Naive B cell (primary cell): Measurements from ENCODE around the gene RABGAP1L. TPM values are rescaled to one million over a fixed set of nuclear protein-coding genes. Genes with fewer than 3 reads are reported as not detected.

Source experiments
- ATAC-seq, 2 donors: fragments of 150-1000 bp; cut with Tn5 transposase; 2 replicates each; pipeline ENCODE4 v1.10.0; 2021; ENCODE audit warnings: low read depth in 2 of 2, mild to moderate bottlenecking in 2 of 2, moderate library complexity in 2 of 2
- DNase-seq: peaks from one replicate; pipeline ENCODE4 v3.0.0; 2022
- H3K27ac Mint-ChIP-seq, 6 donors: one replicate each; pipeline ENCODE4 v1.8.0; 2020 to 2022; ENCODE audit warnings: mild to moderate bottlenecking in 6 of 6, mixed read lengths in 6 of 6, moderate library complexity in 5 of 6, inconsistent platforms in 2 of 6
- H3K27me3 Mint-ChIP-seq, 3 donors: one replicate each; pipeline ENCODE4 v1.8.0; 2021 to 2022; ENCODE audit warnings: mixed read lengths in 3 of 3, mild to moderate bottlenecking in 1 of 3
- H3K36me3 Mint-ChIP-seq, 2 donors: one replicate each; pipeline ENCODE4 v1.8.0; 2020 to 2022; ENCODE audit warnings: mixed read lengths in 2 of 2, inconsistent platforms in 1 of 2, mild to moderate bottlenecking in 1 of 2
- H3K4me1 Mint-ChIP-seq, 3 donors: one replicate each; pipeline ENCODE4 v1.8.0; 2020 to 2022; ENCODE audit warnings: mixed read lengths in 3 of 3, inconsistent platforms in 1 of 3, mild to moderate bottlenecking in 1 of 3, moderate library complexity in 1 of 3
- H3K4me3 Mint-ChIP-seq, 8 donors: one replicate each; pipeline ENCODE4 v1.8.0; 2020 to 2022; ENCODE audit warnings: mild to moderate bottlenecking in 8 of 8, mixed read lengths in 8 of 8, moderate library complexity in 8 of 8, inconsistent platforms in 2 of 8
- H3K9me3 Mint-ChIP-seq, 7 donors: one replicate each; pipeline ENCODE4 v1.8.0; 2020 to 2022; ENCODE audit warnings: mixed read lengths in 7 of 7, mild to moderate bottlenecking in 5 of 7, inconsistent platforms in 2 of 7, moderate library complexity in 1 of 7
- polyA plus RNA-seq, 6 donors: library from polyadenylated mRNA; unstranded; fragments of 300-500 nt; fragmentation: Illumina TruSeq; gene quantifications; one replicate each; pipeline ENCODE4 v1.2.3, GENCODE V29; 2021; ENCODE audit warnings: low read depth in 6 of 6

The RABGAP1L gene
- polyA plus RNA-seq, 6 donors from 2014 or later: 24.0 to 90.2 (median 79.0) TPM

- DNase-seq (no peak), ATAC-seq (no peak)
- H3K9me3 Mint-ChIP-seq: peaks cover 0 to 5% (median 1%) of the 10 kb centered on the region in 7 donors
- H3K36me3 Mint-ChIP-seq: peaks cover 7 to 8% of the 10 kb centered on the region in 2 donors
- no peak overlapping the region for H3K4me3 Mint-ChIP-seq
- peaks cover 0 to 4% (median 3%) of the 10 kb centered on the region in 3 donors for H3K4me1 Mint-ChIP-seq
- H3K27ac Mint-ChIP-seq: no peak overlapping the region
- H3K27me3 Mint-ChIP-seq: no peaks in the 10 kb centered on the region
These were observed 274.1 kb downstream of the RABGAP1L start for GRCh38 chr1:174433451-174433850.

- no peaks in the 10 kb centered on the region for H3K27me3 Mint-ChIP-seq
- no peak overlapping the region for H3K4me3 Mint-ChIP-seq
- H3K9me3 Mint-ChIP-seq: no peaks in the 10 kb centered on the region
- DNase-seq (no peak), ATAC-seq (no peak)
- peak overlapping the region in 2 of 6 donors; percentile 39 to 69 for H3K27ac Mint-ChIP-seq
- H3K36me3 Mint-ChIP-seq: peaks cover 0 to 9% of the 10 kb centered on the region in 2 donors
- peaks cover 10 to 16% (median 13%) of the 10 kb centered on the region in 3 donors for H3K4me1 Mint-ChIP-seq
These were observed 286.0 kb downstream of the RABGAP1L start for GRCh38 chr1:174445351-174445750.

GRCh38 chr1:174445817-174446216, 286.5 kb downstream of the RABGAP1L start:
- Mint-ChIP-seq H3K36me3 (peaks cover 0 to 9% of the 10 kb centered on the region in 2 donors), H3K27ac (no peak overlapping the region), H3K4me3 (no peak overlapping the region), H3K9me3 (no peaks in the 10 kb centered on the region), H3K27me3 (no peaks in the 10 kb centered on the region), H3K4me1 (peaks cover 10 to 16% (median 13%) of the 10 kb centered on the region in 3 donors)
- DNase-seq (no peak), ATAC-seq (no peak)

GRCh38 chr1:174447866-174448530, 288.7 kb downstream of the RABGAP1L start, which contains the start of gene GPR52:
GPR52 (plus strand) TSS chr1:174447964; CDS start chr1:174448112, 148 bp downstream.
- Mint-ChIP-seq H3K36me3 (peaks cover 0 to 9% of the 10 kb centered on the region in 2 donors), H3K9me3 (no peaks in the 10 kb centered on the region), H3K27ac (peak within 1 kb of the TSS in 2 of 6 donors; percentile 9 to 61), H3K27me3 (no peaks in the 10 kb centered on the region), H3K4me3 (no peak within 1 kb of the TSS), H3K4me1 (peaks cover 9 to 16% (median 10%) of the 10 kb centered on the region in 3 donors)
- DNase-seq: no peak
- no peak for ATAC-seq

- Mint-ChIP-seq H3K27ac (peak overlapping the region in 1 of 6 donors; percentile 61), H3K36me3 (peaks cover 0 to 9% of the 10 kb centered on the region in 2 donors), H3K27me3 (no peaks in the 10 kb centered on the region), H3K9me3 (no peaks in the 10 kb centered on the region), H3K4me1 (peaks cover 9 to 16% (median 10%) of the 10 kb centered on the region in 3 donors), H3K4me3 (no peak overlapping the region)
- ATAC-seq: no peak
- no peak for DNase-seq
These were observed 289.2 kb downstream of the RABGAP1L start for GRCh38 chr1:174448531-174448883.

GRCh38 chr1:174448974-174449373, 289.7 kb downstream of the RABGAP1L start:
- no peaks in the 10 kb centered on the region for H3K27me3 Mint-ChIP-seq
- no peak overlapping the region for H3K27ac Mint-ChIP-seq
- H3K4me1 Mint-ChIP-seq: peaks cover 9 to 16% (median 10%) of the 10 kb centered on the region in 3 donors
- no peak overlapping the region for H3K4me3 Mint-ChIP-seq
- no peaks in the 10 kb centered on the region for H3K9me3 Mint-ChIP-seq
- peaks cover 0 to 9% of the 10 kb centered on the region in 2 donors for H3K36me3 Mint-ChIP-seq
- ATAC-seq: no peak
- no peak for DNase-seq

- H3K9me3 Mint-ChIP-seq: no peaks in the 10 kb centered on the region
- no peak overlapping the region for H3K27ac Mint-ChIP-seq
- H3K4me3 Mint-ChIP-seq: no peak overlapping the region
- no peaks in the 10 kb centered on the region for H3K27me3 Mint-ChIP-seq
- peaks cover 0 to 9% of the 10 kb centered on the region in 2 donors for H3K36me3 Mint-ChIP-seq
- H3K4me1 Mint-ChIP-seq: peaks cover 2 to 8% (median 4%) of the 10 kb centered on the region in 3 donors
- DNase-seq (no peak), ATAC-seq (no peak)
These were observed 292.1 kb downstream of the RABGAP1L start for GRCh38 chr1:174451408-174451807.

- DNase-seq (no peak), ATAC-seq (no peak)
- peaks cover 0 to 4% (median 0%) of the 10 kb centered on the region in 3 donors for H3K4me1 Mint-ChIP-seq
- peaks cover 0 to 3% (median 0%) of the 10 kb centered on the region in 7 donors for H3K9me3 Mint-ChIP-seq
- peaks cover 0 to 14% of the 10 kb centered on the region in 2 donors for H3K36me3 Mint-ChIP-seq
- no peak overlapping the region for H3K4me3 Mint-ChIP-seq
- no peak overlapping the region for H3K27ac Mint-ChIP-seq
- H3K27me3 Mint-ChIP-seq: no peaks in the 10 kb centered on the region
These were observed 306.5 kb downstream of the RABGAP1L start for GRCh38 chr1:174465855-174466254.

GRCh38 chr1:174466607-174467006, 307.3 kb downstream of the RABGAP1L start:
- Mint-ChIP-seq H3K36me3 (peaks cover 2 to 12% of the 10 kb centered on the region in 2 donors), H3K9me3 (peaks cover 0 to 3% (median 0%) of the 10 kb centered on the region in 7 donors), H3K27me3 (no peaks in the 10 kb centered on the region), H3K4me3 (no peak overlapping the region), H3K27ac (peak overlapping the region in 1 of 6 donors; percentile 20), H3K4me1 (peaks cover 0 to 4% (median 0%) of the 10 kb centered on the region in 3 donors)
- ATAC-seq: no peak
- no peak for DNase-seq

- no peaks in the 10 kb centered on the region for H3K9me3 Mint-ChIP-seq
- no peak overlapping the region for H3K27ac Mint-ChIP-seq
- H3K4me3 Mint-ChIP-seq: no peak overlapping the region
- DNase-seq: no peak
- H3K36me3 Mint-ChIP-seq: peaks cover 0 to 8% of the 10 kb centered on the region in 2 donors
- H3K27me3 Mint-ChIP-seq: no peaks in the 10 kb centered on the region
- H3K4me1 Mint-ChIP-seq: peaks cover 0 to 10% (median 8%) of the 10 kb centered on the region in 3 donors
- ATAC-seq: no peak
These were observed 309.7 kb downstream of the RABGAP1L start for GRCh38 chr1:174469052-174469451.

GRCh38 chr1:174469687-174470086, 310.4 kb downstream of the RABGAP1L start:
- H3K27ac Mint-ChIP-seq: no peak overlapping the region
- H3K4me1 Mint-ChIP-seq: peaks cover 0 to 10% (median 8%) of the 10 kb centered on the region in 3 donors
- H3K36me3 Mint-ChIP-seq: peaks cover 0 to 8% of the 10 kb centered on the region in 2 donors
- no peaks in the 10 kb centered on the region for H3K27me3 Mint-ChIP-seq
- DNase-seq (no peak), ATAC-seq (no peak)
- no peak overlapping the region for H3K4me3 Mint-ChIP-seq
- no peaks in the 10 kb centered on the region for H3K9me3 Mint-ChIP-seq

- H3K36me3 Mint-ChIP-seq: no peaks in the 10 kb centered on the region
- no peaks in the 10 kb centered on the region for H3K27me3 Mint-ChIP-seq
- no peak overlapping the region for H3K27ac Mint-ChIP-seq
- H3K4me1 Mint-ChIP-seq: peaks cover 1 to 8% (median 4%) of the 10 kb centered on the region in 3 donors
- peaks cover 0 to 3% (median 0%) of the 10 kb centered on the region in 7 donors for H3K9me3 Mint-ChIP-seq
- no peak overlapping the region for H3K4me3 Mint-ChIP-seq
- DNase-seq (no peak), ATAC-seq (no peak)
These were observed 320.0 kb downstream of the RABGAP1L start for GRCh38 chr1:174479281-174479680.

GRCh38 chr1:174480324-174480723, 321.0 kb downstream of the RABGAP1L start:
- H3K4me3 Mint-ChIP-seq: no peak overlapping the region
- H3K9me3 Mint-ChIP-seq: peaks cover 0 to 3% (median 0%) of the 10 kb centered on the region in 7 donors
- peaks cover 9 to 13% (median 9%) of the 10 kb centered on the region in 3 donors for H3K4me1 Mint-ChIP-seq
- H3K27me3 Mint-ChIP-seq: no peaks in the 10 kb centered on the region
- H3K27ac Mint-ChIP-seq: no peak overlapping the region
- no peaks in the 10 kb centered on the region for H3K36me3 Mint-ChIP-seq
- DNase-seq (no peak), ATAC-seq (no peak)

- H3K4me3 Mint-ChIP-seq: no peak overlapping the region
- DNase-seq (no peak), ATAC-seq (no peak)
- peaks cover 7 to 18% (median 11%) of the 10 kb centered on the region in 3 donors for H3K4me1 Mint-ChIP-seq
- H3K27ac Mint-ChIP-seq: peak overlapping the region in 1 of 6 donors; percentile 16
- no peaks in the 10 kb centered on the region for H3K27me3 Mint-ChIP-seq
- peaks cover 13 to 18% of the 10 kb centered on the region in 2 donors for H3K36me3 Mint-ChIP-seq
- peaks cover 4 to 14% (median 6%) of the 10 kb centered on the region in 7 donors for H3K9me3 Mint-ChIP-seq
These were observed 332.3 kb downstream of the RABGAP1L start for GRCh38 chr1:174491606-174492005.
